Astrocyte (in vitro differentiated cells and primary cell): ENCODE measurements around the gene KRTAP25-1. TPM values are rescaled to one million over a fixed set of nuclear protein-coding genes. Genes with fewer than 3 reads are reported as not detected.

Experiments used
- DNase-seq: peaks from one replicate; pipeline ENCODE4 v3.0.0-alpha.2; 2010; ENCODE audit warnings: low read depth
- FAIRE-seq: peaks from 2 replicates; lab custom pipeline; 2011; peaks lifted over from hg19 to GRCh38; lab: Jason Lieb, UNC
- H2AFZ ChIP-seq: 2 replicates; pipeline ENCODE4 v1.6.0; 2012; ENCODE audit warnings: low read depth, low read length, inconsistent platforms
- H3K27ac ChIP-seq: 2 replicates; pipeline ENCODE4 v1.5.1; 2011; ENCODE audit warnings: low read depth, low read length, inconsistent platforms
- H3K27me3 ChIP-seq: 2 replicates; pipeline ENCODE4 v1.6.0; 2011; ENCODE audit warnings: low read length, inconsistent platforms; ENCODE audit not compliant: insufficient read depth
- H3K36me3 ChIP-seq: 2 replicates; pipeline ENCODE4 v1.5.1; 2011; ENCODE audit warnings: low read length, inconsistent platforms; ENCODE audit not compliant: insufficient read depth
- H3K4me1 ChIP-seq: 2 replicates; pipeline ENCODE4 v1.5.1; 2011; ENCODE audit warnings: low read length, inconsistent platforms; ENCODE audit not compliant: insufficient read depth
- H3K4me2 ChIP-seq: 2 replicates; pipeline ENCODE4 v1.6.0; 2012; ENCODE audit warnings: low read length, inconsistent platforms
- H3K4me3 ChIP-seq: 2 replicates; pipeline ENCODE4 v1.5.1; 2011; ENCODE audit warnings: low read depth, mild to moderate bottlenecking, low read length, inconsistent platforms; ENCODE audit not compliant: insufficient read depth
- H3K79me2 ChIP-seq: 2 replicates; pipeline ENCODE4 v1.6.0; 2012; ENCODE audit warnings: mild to moderate bottlenecking, low read length, inconsistent platforms; ENCODE audit not compliant: insufficient read depth
- H3K9ac ChIP-seq: 2 replicates; pipeline ENCODE4 v1.6.0; 2012; ENCODE audit warnings: mild to moderate bottlenecking, low read length, inconsistent platforms
- H3K9me3 ChIP-seq: 2 replicates; pipeline ENCODE4 v1.5.1; 2012; ENCODE audit warnings: low read depth, mild to moderate bottlenecking, low read length, inconsistent platforms; ENCODE audit not compliant: insufficient read depth
- H4K20me1 ChIP-seq: 2 replicates; pipeline ENCODE4 v1.6.0; 2012; ENCODE audit warnings: low read length, inconsistent platforms; ENCODE audit not compliant: insufficient read depth
- H3K27ac Mint-ChIP-seq: one replicate; pipeline ENCODE4 v1.8.0; 2021; ENCODE audit warnings: mild to moderate bottlenecking, mixed read lengths; ENCODE audit not compliant: unreplicated experiment
- H3K27me3 Mint-ChIP-seq: one replicate; pipeline ENCODE4 v1.8.0; 2021; ENCODE audit warnings: low read depth, mixed read lengths; ENCODE audit not compliant: unreplicated experiment
- H3K36me3 Mint-ChIP-seq: one replicate; pipeline ENCODE4 v1.8.0; 2021; ENCODE audit warnings: low read depth, mixed read lengths; ENCODE audit not compliant: unreplicated experiment
- H3K4me1 Mint-ChIP-seq: one replicate; pipeline ENCODE4 v1.8.0; 2021; ENCODE audit warnings: low read depth, mixed read lengths; ENCODE audit not compliant: unreplicated experiment
- H3K4me3 Mint-ChIP-seq: one replicate; pipeline ENCODE4 v1.8.0; 2021; ENCODE audit warnings: mild to moderate bottlenecking, moderate library complexity, mixed read lengths; ENCODE audit not compliant: unreplicated experiment
- H3K9me3 Mint-ChIP-seq: one replicate; pipeline ENCODE4 v1.8.0; 2021; ENCODE audit warnings: mild to moderate bottlenecking, mixed read lengths; ENCODE audit not compliant: unreplicated experiment
- CTCF ChIP-seq: IDR thresholded peaks from 2 replicates; pipeline ENCODE4 v1.5.1; 2011; ENCODE audit warnings: low read depth, mild to moderate bottlenecking, inconsistent platforms, low read length, moderate library complexity; ENCODE audit not compliant: insufficient read depth
- EZH2 ChIP-seq: IDR thresholded peaks from 2 replicates; pipeline ENCODE4 v1.6.1; 2012; ENCODE audit warnings: mild to moderate bottlenecking, low read length, inconsistent platforms; ENCODE audit not compliant: insufficient read depth
- total RNA-seq: library from RNA; stranded (reverse); gene quantifications from 2 replicates; pipeline ENCODE4 v1.2.1, GENCODE V29; 2021

KRTAP25-1 gene
- total RNA-seq, 1 donor from 2014 or later: not detected

GRCh38 chr21:30305136-30305535 is 15.8 kb upstream of the KRTAP25-1 start:
- Histone ChIP-seq H3K27ac (no peak overlapping the region), H2AFZ (no peak overlapping the region), H4K20me1 (no peaks in the 10 kb centered on the region), H3K79me2 (no peaks in the 10 kb centered on the region), H3K4me2 (no peak overlapping the region), H3K9ac (no peak overlapping the region), H3K4me3 (no peak overlapping the region), H3K36me3 (no peaks in the 10 kb centered on the region), H3K27me3 (no peaks in the 10 kb centered on the region), H3K4me1 (no peaks in the 10 kb centered on the region), H3K9me3 (no peaks in the 10 kb centered on the region)
- H3K4me1 Mint-ChIP-seq: peaks cover 4% of the 10 kb centered on the region
- DNase-seq: no peak
- no peak for FAIRE-seq
- H3K4me3 Mint-ChIP-seq: no peak overlapping the region
- TF ChIP-seq EZH2 (no peak), CTCF (no peak)
- H3K27me3 Mint-ChIP-seq: no peaks in the 10 kb centered on the region
- peaks cover 2% of the 10 kb centered on the region for H3K9me3 Mint-ChIP-seq
- no peaks in the 10 kb centered on the region for H3K36me3 Mint-ChIP-seq
- H3K27ac Mint-ChIP-seq: no peak overlapping the region

- H3K4me3 Mint-ChIP-seq: no peak within 1 kb of the TSS
- H3K79me2 ChIP-seq: no peaks in the 10 kb centered on the region
- H3K4me1 Mint-ChIP-seq: no peaks in the 10 kb centered on the region
- H3K27ac Mint-ChIP-seq: no peak within 1 kb of the TSS
- H4K20me1 ChIP-seq: no peaks in the 10 kb centered on the region
- no peaks in the 10 kb centered on the region for H3K9me3 Mint-ChIP-seq
- H3K27me3 Mint-ChIP-seq: peaks cover under 1% of the 10 kb centered on the region
- no peaks in the 10 kb centered on the region for H3K9me3 ChIP-seq
- TF ChIP-seq CTCF: no peak
- no peak for TF ChIP-seq EZH2
- H3K4me1 ChIP-seq: no peaks in the 10 kb centered on the region
- DNase-seq (no peak), FAIRE-seq (no peak)
- H3K9ac ChIP-seq: no peak within 1 kb of the TSS
- H2AFZ ChIP-seq: no peak within 1 kb of the TSS
- H3K4me2 ChIP-seq: no peak within 1 kb of the TSS
- H3K27ac ChIP-seq: no peak within 1 kb of the TSS
- H3K4me3 ChIP-seq: no peak within 1 kb of the TSS
- H3K36me3 Mint-ChIP-seq: no peaks in the 10 kb centered on the region
- H3K36me3 ChIP-seq: no peaks in the 10 kb centered on the region
- no peaks in the 10 kb centered on the region for H3K27me3 ChIP-seq
These were observed 6.5 kb downstream of the KRTAP25-1 start, which contains the start of gene KRTAP24-1 for GRCh38 chr21:30282850-30283249. KRTAP24-1 (minus strand) TSS chr21:30282950; CDS start chr21:30282932, 18 bp downstream.

GRCh38 chr21:30271611-30272010 is 17.7 kb downstream of the KRTAP25-1 start:
- no peaks in the 10 kb centered on the region for H3K9me3 ChIP-seq

More at GRCh38 chr21:30271611-30272010, 17.7 kb downstream of the KRTAP25-1 start:
- Histone ChIP-seq H3K9ac (no peak overlapping the region), H3K4me2 (no peak overlapping the region), H3K79me2 (no peaks in the 10 kb centered on the region), H3K4me3 (no peak overlapping the region), H3K36me3 (no peaks in the 10 kb centered on the region), H3K27me3 (no peaks in the 10 kb centered on the region), H3K4me1 (no peaks in the 10 kb centered on the region), H2AFZ (no peak overlapping the region), H4K20me1 (no peaks in the 10 kb centered on the region), H3K27ac (no peak overlapping the region)
- DNase-seq: no peak
- TF ChIP-seq CTCF: no peak
- no peak for TF ChIP-seq EZH2
- Mint-ChIP-seq H3K9me3 (peaks cover 2% of the 10 kb centered on the region), H3K27me3 (no peaks in the 10 kb centered on the region), H3K4me1 (peaks cover 1% of the 10 kb centered on the region), H3K36me3 (no peaks in the 10 kb centered on the region), H3K4me3 (no peak overlapping the region), H3K27ac (no peak overlapping the region)
- no peak for FAIRE-seq
